Activated CD8-positive, alpha-beta memory T cell treated with anti-CD3 and anti-CD28 coated beads, Interleukin-2, amount 50 U/mL, for 48 hours (primary cell): ENCODE results near the gene CARD11.
"Not testable (repeated sequence)": the region's sequence is repeated elsewhere in the genome, so short reads cannot be mapped to it uniquely, and the experiment has no call there.

ENCODE experiments used
- DNase-seq: peaks from one replicate; pipeline ENCODE4 v3.0.0-alpha.2; 2020

Gene CARD11

DNA sequence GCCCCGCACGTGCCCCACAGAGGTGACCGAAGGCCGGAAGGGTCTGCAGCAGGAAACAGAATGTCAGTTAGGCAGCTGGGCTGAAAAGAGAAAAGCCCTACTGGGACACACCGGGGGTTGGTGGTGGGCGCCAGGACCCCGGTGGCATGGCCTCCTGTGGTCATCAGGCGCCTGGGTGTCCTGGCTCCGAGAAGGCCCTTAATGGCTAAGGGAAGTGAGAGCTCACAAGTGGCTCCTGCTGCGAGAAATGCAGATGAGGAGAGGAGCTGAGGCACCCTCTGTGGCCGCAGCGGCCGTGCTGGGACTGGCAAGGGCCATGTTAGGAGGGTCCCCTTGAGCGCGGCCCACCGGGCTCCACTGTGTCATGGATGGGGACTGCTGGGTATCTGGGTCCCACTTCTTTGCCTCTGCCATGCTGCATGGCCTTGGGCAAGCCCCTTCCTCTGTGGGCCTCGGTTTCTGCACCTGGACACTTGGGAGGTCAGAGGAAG lies 120.3 kb downstream of the CARD11 start:
- DNase-seq: no peak

DNA sequence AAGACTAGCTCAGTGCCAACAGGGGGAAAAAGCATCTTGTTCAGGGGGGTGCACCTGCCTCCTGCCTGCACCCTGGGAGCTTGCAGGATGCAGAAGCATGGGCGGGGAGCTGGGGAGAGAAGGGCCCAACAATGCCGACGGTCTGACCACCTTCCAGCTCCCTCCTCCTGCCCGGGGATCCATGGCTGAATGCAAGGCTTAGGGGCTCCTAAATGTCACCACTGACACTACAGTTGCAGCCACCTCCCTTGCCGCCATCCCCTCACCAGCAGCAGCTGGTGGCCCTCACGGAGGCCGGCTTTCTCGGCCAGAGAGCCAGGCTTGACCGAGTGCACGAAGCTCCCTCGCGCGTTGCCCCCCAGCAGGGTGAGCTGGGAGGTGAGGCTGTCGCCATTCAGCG lies 120.8 kb downstream of the CARD11 start:
- DNase-seq: no peak

DNA sequence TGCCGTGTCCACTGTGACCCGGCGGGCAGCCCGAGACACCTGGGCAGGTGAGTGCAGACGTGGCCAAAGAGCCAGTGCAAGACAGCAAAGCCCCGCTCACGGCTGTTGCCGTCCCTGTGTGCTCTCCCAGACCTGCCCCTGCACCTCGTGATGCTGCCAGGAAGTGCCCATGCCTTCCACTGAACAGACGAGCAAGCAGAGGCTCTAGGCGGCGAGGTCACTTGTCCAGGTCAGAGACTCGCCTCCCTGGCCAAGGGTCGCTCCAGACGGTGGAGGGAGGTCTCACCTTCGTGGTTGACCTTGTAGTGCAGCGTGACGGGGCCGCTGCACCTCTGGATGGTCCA lies 121.3 kb downstream of the CARD11 start:
- no peak for DNase-seq

DNA sequence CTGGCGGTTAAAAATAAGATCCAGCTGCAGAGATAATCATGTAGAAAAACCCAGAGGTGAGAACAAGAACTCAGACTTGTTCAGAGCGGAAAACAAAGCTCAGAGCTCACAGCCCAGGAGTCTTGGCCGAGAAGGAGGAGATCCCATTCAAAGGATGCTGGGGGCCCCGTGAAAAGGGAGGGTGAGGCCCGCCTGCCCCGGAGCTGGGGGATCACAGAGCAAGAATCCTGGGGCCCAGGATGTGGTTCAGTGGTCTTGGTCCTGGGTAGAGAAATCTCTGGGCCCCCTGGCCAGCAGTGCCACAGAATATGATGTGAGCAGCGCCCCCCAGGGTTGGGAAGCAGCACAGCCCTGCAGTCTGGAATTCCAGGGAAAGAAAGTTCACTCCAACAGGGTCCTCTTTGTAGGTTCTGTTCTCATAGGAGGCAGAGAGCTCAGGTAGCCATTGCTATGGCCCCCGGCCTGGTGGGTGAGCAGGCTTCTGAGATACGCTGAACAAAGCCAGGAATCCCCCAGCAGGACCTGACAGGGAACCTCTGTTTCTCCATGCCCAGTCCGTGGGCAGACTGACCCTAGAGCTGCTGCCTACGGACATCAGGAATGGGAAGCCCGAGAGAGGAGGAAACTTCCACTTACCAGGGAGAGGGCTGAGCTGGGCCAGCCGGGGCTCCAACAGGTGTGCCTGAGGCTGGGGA lies 121.9 kb downstream of the CARD11 start:
- DNase-seq: no peak

DNA sequence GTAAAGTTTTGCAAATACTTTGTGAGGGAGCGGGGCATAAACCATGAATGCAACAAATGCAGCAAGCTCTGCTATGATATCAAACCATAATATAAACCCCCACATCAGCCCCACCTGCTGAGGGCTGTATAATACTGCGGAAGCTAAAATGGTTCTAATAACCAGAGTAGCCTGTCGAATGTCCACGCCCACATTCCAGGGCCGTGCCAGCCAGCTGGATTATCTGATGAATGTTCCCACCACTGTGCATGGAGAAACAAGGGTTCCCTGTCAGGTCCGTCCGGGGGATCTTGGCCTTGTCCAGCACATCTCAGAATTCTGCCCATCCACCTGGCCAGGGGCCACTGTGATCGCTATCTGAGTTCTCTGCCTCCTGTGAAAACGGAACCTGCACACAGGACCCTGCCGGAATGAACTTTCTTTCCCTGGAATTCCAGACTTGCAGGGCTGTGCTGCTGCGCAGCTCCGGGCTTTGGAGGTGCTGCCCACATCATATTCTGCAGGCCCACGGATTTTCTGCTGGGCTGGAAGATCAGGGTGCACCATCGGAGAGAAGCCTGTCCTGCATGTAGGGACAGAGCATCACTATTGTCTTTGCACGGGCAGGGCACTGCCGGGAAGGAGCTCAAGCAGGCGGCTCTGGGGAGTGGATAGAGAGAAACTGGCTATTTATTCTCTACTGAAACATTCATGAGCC lies 122.6 kb downstream of the CARD11 start:
- DNase-seq: no peak

DNA sequence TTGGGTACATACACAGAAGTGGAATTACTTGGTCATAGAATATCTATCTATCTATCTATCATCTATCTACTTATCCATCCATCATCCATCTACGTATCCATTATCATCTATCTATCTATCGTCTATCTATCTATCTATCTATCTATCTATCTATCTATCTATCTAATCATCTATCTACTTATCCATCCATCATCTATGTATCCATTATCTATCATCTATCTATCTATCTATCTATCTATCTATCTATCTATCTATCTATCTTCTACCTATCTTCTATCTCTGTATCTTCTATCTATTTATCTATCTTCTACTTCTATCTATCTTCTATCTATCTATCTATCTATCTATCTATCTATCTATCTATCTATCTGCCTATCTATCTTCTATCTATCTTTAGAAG lies 123.2 kb downstream of the CARD11 start:
- not testable (repeated sequence) for DNase-seq

DNA sequence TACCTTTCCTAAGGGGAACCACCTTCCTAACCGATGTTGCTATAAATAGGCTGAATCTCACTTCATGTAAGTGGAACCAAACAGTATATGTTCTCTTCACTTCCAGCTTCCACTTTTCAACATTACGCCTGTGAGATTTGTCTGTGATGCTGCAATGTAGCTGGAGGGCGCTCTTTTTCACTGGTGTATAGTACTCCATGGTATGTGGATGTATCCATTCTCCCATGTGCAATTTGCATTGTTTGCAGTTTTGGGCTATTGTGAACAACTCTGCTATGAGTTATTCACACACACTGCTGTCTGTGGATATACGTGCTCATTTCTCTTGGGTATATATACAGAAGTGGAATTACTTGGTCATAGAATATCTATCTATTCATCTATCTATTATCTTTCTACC lies 123.6 kb downstream of the CARD11 start:
- DNase-seq: no peak

DNA sequence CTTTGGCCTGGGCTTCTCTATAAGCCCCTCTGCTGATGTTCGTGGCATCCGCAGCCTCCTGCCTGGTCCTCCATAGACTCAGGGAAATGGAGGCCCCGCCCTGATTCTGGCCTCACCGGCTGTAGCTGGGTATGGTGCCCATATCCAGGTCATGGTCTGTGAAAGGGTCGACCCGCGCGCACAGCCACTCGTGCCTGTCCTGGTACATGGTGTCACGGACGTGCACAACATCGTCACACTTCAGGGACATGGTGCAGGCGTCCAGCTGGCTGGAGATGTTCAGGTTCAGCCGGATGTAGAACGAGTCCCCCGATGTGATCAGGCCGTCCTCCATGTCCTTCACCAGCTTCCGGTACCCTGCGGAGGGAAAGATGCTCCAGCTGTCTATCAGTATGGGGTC lies 124.4 kb downstream of the CARD11 start:
- no peak for DNase-seq

DNA sequence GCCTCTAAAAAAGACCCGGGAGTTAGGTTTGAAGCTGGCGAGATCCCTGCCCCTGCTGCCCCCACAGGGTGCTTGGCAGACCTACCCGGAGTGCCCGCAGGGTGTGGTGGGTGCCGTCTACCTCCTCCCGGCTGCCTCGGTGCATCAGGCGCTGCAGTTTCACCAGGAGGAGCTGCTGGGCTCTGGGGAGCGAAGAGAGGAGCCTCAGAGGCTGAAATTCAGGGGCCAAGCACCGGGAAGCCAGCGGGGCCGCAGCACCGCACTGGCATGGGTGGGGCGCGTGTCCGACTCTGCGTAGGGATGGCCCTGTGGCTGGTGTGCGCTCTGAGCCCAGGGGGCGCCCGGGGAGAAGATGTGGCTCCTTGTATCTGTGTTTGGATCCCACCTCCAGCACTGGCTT lies 125.3 kb downstream of the CARD11 start:
- no peak for DNase-seq

DNA sequence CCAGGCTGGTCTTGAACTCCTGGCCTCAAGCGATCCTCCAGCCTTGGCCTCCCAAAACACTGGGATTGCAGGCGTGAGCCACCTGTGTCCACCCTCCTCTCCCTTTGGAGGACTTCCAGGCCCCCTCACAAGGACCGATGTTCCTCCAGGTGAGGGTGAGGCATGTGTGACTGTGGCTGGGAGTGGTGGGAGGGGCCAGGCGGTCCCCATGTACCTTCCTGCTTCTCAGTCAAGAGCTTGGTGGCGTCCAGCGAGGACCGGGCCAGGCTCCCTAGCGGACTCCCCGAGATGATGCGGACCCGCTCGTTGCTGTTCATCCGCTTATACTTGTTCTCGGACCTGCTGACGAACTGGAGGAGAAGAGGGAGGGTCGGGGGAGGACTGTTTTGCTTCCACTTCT lies 128.6 kb downstream of the CARD11 start:
- no peak for DNase-seq

DNA sequence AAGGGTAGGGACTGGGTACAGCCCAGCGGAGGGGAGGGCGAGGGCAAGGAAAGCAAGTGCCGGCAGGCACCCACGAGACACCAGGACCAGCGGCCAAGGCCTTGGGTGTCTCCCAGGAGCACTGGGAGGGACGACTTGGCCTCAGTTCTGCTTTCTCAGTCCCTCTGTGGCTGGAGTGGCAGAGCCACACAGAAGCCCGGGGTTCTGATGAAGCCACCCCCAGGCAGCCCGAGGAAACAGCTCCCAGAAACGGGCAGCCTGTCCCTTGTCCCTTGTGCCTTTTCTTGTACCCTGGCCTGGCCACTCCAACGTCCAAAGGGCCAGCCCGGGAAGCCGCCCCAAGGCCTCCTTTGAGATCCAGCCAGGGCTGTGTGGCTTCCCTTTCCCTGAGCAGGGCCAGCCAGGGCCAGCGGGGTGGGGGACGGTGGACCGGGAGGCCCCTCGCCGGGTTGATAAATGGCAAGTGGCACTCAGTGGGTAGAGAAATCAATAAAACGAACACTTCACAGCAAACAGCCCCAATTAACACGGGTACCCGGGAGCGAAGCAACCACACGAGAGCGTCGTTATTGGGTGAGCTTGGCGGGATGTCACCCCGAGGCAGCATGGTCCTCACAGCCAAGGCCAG lies 129.8 kb downstream of the CARD11 start:
- no peak for DNase-seq

DNA sequence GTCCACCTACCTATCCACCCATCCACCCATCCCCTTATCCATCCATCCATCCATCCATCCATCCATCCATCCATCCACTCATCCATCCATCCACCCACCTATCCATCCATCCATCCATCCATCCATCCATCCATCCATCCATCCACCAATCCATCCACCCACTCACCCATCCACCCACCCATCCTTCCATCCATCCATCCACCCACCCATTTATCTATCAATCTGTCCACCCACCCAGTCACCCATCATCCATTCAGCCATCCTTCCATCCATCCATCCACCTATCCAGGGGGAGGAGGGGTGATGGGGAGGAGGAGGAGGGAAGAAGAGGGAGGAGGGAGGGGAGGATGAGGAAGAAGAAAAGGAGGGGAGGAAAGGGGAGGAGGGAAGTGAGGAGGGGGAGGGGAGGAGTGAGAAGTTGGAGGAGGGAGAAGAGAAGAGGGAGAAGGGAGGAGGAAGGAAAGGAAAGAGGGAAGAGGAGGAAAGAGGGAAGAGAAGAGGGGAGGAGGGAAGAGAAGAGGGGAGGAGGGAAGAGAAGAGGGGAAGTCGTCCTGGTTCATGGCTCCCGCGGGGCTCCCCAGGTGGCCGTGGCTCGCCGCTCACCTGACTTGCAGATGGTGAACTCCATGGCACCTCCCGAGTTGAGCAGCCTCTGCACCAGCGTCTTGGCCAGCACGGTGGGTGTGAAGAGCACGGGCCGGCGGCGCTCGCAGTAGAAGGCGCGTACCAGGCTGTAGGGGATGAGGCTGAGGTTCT lies 130.8 kb downstream of the CARD11 start:
- DNase-seq: no peak

DNA sequence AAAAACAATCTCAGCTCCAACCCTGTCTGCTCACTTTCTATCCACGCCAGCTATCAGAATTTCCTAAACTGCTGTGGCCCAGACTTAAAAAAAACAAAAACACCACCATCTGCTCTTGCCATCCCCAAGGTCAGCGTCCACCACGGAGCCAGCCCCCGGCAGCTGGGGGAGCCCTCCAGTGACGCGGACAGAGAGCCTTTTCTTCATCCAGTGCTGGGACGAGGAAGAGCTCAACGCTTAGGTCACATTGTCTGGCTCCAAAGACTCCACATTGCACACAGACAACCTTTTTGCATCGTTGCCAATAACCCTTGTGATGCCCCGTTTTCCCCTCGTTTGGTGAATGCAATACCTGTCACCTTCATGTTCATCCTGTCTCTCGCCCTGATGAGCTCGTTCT lies 132.2 kb downstream of the CARD11 start:
- no peak for DNase-seq

DNA sequence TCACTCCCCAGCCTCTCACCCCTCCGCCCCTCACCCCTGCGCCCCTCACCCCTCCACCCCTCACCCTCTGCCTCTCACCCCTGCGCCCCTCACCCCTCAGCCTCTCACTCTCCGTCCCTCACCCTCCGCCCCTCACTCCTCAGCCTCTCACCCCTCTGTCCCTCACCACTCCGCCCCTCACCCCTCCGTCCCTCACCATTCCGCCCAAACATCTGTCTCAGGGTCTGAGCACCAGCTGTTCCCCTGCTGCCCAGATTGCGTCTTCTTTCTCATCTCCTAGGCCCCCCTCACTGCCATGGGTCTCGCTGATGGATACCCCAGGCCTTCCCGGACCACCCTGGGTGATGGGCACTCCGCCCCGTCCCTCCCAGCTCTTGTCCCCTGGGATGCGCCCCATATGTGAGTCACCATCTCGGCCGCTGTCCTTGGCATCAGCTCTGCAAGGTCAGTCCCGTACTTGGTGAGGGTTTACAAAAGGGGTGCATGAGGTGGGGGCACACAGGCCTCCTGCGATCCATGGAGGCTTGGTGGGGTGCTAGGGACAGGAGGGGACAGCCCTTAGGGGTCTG lies 134.1 kb downstream of the CARD11 start:
- DNase-seq: no peak

DNA sequence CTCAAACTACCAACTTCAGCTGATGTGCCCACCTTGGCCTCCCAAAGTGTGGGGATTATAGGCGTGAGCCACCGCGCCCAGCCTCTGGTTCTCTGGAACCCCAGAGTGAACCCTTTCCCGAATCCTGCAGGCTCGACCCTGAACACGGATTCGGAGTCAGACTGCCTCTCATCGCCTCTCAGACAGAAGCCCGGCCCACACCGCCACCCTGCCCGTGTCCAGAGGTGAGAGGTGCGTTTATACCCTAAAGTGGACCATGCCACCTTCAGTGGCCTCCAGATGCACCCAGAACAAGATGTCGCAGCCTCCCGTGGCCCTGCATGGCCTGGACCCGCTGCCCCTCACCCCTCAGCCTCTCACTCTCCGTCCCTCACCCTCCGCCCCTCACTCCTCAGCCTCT lies 134.6 kb downstream of the CARD11 start:
- no peak for DNase-seq

DNA sequence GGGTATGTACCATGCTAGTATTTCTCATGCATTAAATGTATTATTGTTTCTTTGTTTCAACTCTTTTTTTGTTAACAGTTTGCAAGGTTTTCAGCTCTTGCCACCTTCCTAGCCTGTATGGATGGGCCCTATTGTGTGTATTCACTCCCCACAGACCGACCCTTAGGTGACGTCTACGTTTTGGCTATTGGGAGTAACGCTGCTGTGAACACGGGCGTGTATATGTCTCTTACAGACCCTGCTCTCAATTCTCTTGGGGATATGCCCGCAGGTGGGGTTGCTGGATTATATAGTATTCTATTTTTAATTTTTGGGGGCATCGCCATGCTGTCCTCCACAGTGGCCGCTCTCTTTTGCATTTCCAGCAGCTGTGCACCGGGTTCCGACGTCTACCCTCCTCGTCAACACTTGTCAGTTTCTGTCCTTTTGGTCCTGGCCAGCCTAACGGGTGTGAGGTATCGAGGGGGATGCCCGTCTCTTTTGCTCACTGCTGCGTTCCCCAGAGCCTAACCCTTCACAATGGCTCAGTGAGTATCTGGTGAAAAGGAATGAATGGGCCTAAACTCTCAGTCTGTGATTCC lies 135.5 kb downstream of the CARD11 start:
- no peak for DNase-seq

DNA sequence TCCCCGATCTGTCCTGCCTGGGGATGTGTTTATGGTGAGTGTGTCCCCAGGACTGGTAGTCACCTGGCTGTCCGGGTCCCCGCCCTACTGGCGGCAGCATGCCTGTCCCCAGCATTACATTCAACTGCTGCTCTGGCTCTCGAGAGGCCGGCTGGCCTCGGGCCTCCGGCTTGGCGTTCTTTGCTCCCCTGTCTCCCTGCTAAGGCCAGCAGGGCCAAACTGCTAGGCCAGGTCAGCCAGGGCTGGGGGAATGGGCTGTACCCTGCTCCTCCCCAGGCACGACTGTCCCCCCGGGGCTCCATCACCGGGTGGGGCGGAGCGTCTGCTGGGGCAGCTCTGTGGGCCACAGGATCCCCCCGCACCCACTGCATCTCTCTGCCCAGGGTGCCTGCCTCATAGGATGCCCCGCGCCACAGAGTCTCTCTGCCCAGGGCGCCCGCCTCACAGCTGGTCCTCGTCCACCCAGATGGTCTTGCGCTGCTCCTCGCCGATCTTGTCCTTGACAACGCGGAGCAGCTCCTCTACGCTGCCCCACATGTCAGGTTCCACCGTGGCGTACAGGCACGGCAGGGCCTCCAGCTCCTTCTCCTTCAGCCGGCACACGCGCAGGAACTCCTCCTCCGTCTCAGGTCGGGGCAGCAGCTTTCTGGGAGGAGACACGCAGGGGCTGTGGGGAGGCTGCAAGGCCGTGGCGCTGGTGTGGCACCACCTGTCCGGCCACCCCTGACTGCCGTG lies 137.3 kb downstream of the CARD11 start:
- no peak for DNase-seq

DNA sequence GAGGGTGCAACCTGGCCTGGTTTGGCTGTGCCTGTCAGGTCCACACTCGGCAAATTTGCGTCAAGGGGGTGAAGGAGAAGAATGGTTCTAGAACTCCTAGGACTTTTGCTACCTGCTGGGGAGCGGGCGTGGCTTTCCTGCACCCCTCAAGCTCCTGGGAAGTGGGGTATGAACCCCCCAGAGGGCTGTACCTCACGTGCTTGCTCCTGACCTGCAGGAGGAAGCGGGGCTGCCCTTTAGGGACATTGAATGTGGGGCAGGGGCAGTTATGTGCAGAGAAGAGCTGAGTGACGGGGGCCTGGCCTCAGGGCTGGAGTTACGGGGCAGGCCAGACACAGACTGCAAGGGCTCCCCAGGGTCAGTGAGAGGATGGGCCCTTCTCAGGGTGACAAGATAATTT lies 138.2 kb downstream of the CARD11 start:
- DNase-seq: no peak

DNA sequence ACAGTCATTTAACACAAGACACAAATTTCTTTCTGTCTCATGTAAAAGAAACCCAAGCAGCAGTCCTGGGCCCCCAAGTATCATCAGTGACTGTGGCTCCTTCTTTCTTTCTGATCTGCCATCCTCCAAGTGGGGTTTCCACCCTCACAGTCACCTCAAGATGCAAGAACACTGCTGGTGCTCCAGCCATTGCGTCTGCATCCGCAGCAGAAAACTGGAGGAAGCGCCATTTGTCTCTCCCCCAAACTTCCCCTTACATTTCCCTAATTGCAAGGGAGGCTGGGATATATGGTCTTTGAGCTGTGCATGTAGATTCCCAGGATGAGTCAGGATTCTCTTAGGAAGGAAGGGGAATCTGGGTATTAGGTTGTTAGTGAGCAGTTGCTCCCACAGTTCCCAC lies 138.6 kb downstream of the CARD11 start:
- no peak for DNase-seq

DNA sequence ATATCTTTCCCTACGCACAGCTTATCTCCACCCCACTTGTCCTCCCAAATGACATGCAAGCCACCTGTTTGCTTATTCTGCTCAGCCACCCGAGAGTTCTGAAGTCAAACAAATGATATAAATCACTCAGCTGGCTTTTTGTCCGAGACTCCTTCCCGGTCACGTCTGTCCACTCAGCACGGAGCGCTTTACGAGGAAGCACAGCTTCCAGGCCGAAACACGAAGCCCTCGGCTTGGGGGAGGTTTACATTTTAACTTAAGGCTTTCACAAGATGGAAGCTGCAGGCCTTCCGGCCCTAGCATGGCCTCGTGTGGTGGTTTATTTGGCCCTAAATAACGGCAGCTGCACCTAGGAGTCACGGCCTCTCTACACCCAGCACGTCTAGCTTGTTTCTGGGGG lies 139.5 kb downstream of the CARD11 start:
- no peak for DNase-seq

DNA sequence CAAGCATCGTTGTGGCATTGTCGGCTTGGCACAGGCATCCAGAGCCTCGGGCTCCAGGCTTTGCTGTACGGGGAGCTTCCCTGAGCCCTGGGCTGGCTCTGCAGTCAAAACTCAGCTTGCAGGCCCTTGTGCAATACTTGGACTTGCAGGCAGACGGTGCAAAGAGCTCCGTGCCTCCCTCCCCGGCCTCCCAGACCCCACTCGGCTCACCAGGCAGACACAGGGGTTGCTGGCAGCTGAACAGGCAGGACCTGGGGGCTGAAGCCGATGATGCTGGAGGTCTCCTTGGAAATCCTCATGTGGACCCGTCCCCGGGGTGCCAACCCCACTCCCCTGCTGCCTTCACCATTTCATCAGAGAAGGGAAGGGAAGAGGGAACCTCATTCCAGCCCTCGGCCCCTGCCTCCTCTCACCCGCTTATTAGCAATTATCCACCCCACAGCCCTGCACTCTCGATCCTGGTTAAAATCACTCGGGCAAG lies 139.9 kb downstream of the CARD11 start:
- DNase-seq: no peak

DNA sequence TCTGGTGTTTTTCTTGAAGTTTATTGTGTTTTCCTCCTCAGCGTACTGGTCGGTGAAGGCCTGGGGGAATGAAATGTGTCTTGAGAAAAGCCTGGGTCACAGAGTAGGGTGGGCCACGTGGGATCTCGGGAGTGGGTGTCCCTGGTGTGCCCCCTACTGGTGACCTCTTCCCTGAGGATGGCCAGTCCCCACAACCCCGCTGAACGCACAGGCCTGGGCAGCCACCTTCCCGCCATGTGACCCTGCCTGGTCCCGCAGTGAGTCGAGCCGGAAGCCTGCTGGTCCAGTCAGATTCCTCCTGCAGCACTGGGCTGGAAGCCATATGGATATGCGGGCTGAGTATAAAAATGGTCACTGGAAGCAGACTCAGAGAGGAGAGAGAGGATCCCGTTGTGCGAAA lies 146.6 kb downstream of the CARD11 start:
- DNase-seq: no peak
